ENCODE measurements around the gene CYTH3. TPM values are rescaled to one million over a fixed set of nuclear protein-coding genes. Genes with fewer than 3 reads are reported as not detected.

Gene CYTH3
- total and polyA plus RNA-seq, 2 experiments from 2014 or later, result 11.9 to 15.7 TPM

DNA sequence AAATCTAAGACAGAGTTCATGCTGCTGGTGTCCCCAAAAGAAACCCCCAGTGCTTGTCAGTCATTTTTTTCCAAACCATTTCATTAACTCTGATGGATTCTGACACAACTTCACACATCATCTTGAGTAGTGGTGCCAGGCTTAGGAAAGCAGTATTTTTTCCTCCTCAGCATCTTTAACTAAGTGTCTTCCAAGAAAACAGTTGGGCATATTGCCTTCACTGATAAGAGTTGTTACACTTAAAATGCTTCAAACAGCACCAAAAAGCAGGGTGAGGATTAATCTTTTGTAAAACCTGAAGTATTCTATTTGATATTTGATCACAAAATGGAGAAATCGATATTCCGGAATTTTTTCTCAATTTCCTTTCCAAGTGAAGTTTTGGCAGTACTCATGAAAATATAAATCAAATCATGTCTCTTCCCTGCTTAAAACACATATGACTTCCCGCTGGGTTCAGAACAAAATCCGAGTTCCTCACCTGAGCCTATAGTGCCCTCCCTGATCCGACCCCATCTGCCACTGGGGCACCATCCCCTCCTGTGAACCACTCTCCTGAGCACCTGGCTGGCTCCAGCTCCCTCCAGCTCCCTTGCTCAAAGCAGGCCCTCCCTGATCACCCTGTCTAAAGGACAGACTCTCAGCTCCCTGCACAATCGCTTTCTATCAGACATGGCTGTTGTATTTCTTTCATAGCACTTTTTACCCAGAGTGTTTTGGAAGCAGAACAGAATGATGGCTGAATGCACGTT lies 61.6 kb downstream of the CYTH3 start:
- Histone ChIP-seq H3K4me3 (no peak overlapping the region), H3K9me2 (replicated peaks; ENCODE audit: insufficient read depth) (no peaks in the 10 kb centered on the region), H4K20me1 (ENCODE audit: insufficient read depth, poor library complexity, severe bottlenecking) (peaks cover 5% of the 10 kb centered on the region), H3K36me3 (replicated peaks; ENCODE audit: insufficient read depth, low read depth) (no peaks in the 10 kb centered on the region), H3K27ac (no peak overlapping the region), H3K4me1 (ENCODE audit: insufficient read depth) (peaks cover 10% of the 10 kb centered on the region), H3K79me2 (peaks cover 62% of the 10 kb centered on the region), H3K27me3 (no peaks in the 10 kb centered on the region), H3K4me2 (no peak overlapping the region), H2AFZ (no peak overlapping the region), H3K9me3 (ENCODE audit: low read depth) (no peaks in the 10 kb centered on the region)
- no peak for TF ChIP-seq EZH2 (IDR thresholded peaks at IDR 0.05; ENCODE audit: borderline replicate concordance)
- no peak for TF ChIP-seq CTCF (IDR thresholded peaks at IDR 0.05; ENCODE audit: poor library complexity)
- no peak for TF ChIP-seq EZH2phosphoT487 (IDR thresholded peaks at IDR 0.05; ENCODE audit: low read depth, severe bottlenecking, unreplicated experiment)
- no peak for DNase-seq (ENCODE audit: low spot score)
- 91% methylated on average over 7 of the region's 7 CpGs for WGBS (ENCODE audit: low lambda C conversion rate, missing lambda C conversion rate)

DNA sequence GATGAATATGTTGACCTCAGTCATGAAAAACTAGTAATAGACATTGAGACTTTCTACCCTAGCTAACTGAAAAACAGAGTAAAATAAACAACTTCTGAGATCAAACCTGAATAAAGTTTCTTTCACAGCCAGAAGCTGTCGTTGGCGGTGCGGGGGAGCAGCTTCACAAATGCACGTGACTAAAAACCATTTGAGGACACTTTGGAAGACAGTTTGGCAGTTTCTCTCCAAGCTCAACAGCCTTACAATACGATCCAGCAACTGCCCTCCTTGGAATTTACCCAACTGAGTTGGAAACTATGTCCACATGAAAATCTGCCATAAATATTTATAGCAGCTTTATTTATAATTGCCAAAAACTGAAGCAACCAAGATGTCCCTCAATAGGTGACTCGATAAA lies 63.1 kb downstream of the CYTH3 start:
- no peak for DNase-seq (ENCODE audit: low spot score)
- no peaks in the 10 kb centered on the region for H3K27me3 ChIP-seq
- H3K27ac ChIP-seq, result no peak overlapping the region
- no peaks in the 10 kb centered on the region for H3K9me2 ChIP-seq (replicated peaks; ENCODE audit: insufficient read depth)
- peaks cover 5% of the 10 kb centered on the region for H4K20me1 ChIP-seq (ENCODE audit: insufficient read depth, poor library complexity, severe bottlenecking)
- H3K4me1 ChIP-seq (ENCODE audit: insufficient read depth), result peaks cover 11% of the 10 kb centered on the region
- 88% methylated on average over 6 of the region's 6 CpGs for WGBS (ENCODE audit: low lambda C conversion rate, missing lambda C conversion rate)
- H3K4me3 ChIP-seq, result no peak overlapping the region
- H3K4me2 ChIP-seq, result no peak overlapping the region
- TF ChIP-seq CTCF (IDR thresholded peaks at IDR 0.05; ENCODE audit: poor library complexity) (no peak), EZH2phosphoT487 (IDR thresholded peaks at IDR 0.05; ENCODE audit: low read depth, severe bottlenecking, unreplicated experiment) (no peak), EZH2 (IDR thresholded peaks at IDR 0.05; ENCODE audit: borderline replicate concordance) (no peak)
- no peaks in the 10 kb centered on the region for H3K9me3 ChIP-seq (ENCODE audit: low read depth)
- no peaks in the 10 kb centered on the region for H3K36me3 ChIP-seq (replicated peaks; ENCODE audit: insufficient read depth, low read depth)
- no peak overlapping the region for H2AFZ ChIP-seq
- peaks cover 67% of the 10 kb centered on the region for H3K79me2 ChIP-seq

GRCh38 chr7:6208573-6209328 lies 63.7 kb downstream of the CYTH3 start:
- DNase-seq (ENCODE audit: low spot score), result no peak
- over 99% methylated on average over 5 of the region's 5 CpGs for WGBS (ENCODE audit: low lambda C conversion rate, missing lambda C conversion rate)

More at GRCh38 chr7:6208573-6209328, 63.7 kb downstream of the CYTH3 start:
- Histone ChIP-seq H3K9me2 (replicated peaks; ENCODE audit: insufficient read depth) (no peaks in the 10 kb centered on the region), H3K4me2 (no peak overlapping the region), H3K36me3 (replicated peaks; ENCODE audit: insufficient read depth, low read depth) (no peaks in the 10 kb centered on the region), H3K27ac (no peak overlapping the region), H2AFZ (no peak overlapping the region), H3K27me3 (no peaks in the 10 kb centered on the region), H3K4me1 (ENCODE audit: insufficient read depth) (peaks cover 11% of the 10 kb centered on the region), H3K4me3 (no peak overlapping the region), H3K79me2 (peaks cover 64% of the 10 kb centered on the region), H3K9me3 (ENCODE audit: low read depth) (no peaks in the 10 kb centered on the region), H4K20me1 (ENCODE audit: insufficient read depth, poor library complexity, severe bottlenecking) (peaks cover 3% of the 10 kb centered on the region)
- TF ChIP-seq EZH2phosphoT487 (IDR thresholded peaks at IDR 0.05; ENCODE audit: low read depth, severe bottlenecking, unreplicated experiment) (no peak), CTCF (IDR thresholded peaks at IDR 0.05; ENCODE audit: poor library complexity) (no peak), EZH2 (IDR thresholded peaks at IDR 0.05; ENCODE audit: borderline replicate concordance) (no peak)

Measured in hepatocyte (in vitro differentiated cells).